Ovary (tissue), 9 donors: ENCODE measurements around the gene COG2. TPM values are rescaled to one million over a fixed set of nuclear protein-coding genes. Genes with fewer than 3 reads are reported as not detected.

ENCODE experiments used
- DNase-seq, 5 donors: peaks; one replicate each; pipeline ENCODE4 v3.0.0-alpha.2; 2019 to 2020
- H3K27ac ChIP-seq, 2 donors: fragments of 200-600 bp; one replicate each; pipeline versions ENCODE4 v1.5.1 to v1.8.0; 2019 to 2022
- H3K27me3 ChIP-seq: fragments of 200-600 bp; one replicate; pipeline ENCODE4 v1.8.0; 2022
- H3K36me3 ChIP-seq: fragments of 200-600 bp; sonication (generic); one replicate; pipeline ENCODE4 v1.5.1; 2019
- H3K4me1 ChIP-seq: one replicate; pipeline ENCODE4 v1.8.1; 2013; ENCODE audit warnings: mild to moderate bottlenecking, moderate library complexity; ENCODE audit not compliant: insufficient read depth
- H3K4me3 ChIP-seq: fragments of 200-600 bp; sonication (generic); one replicate; pipeline ENCODE4 v1.5.1; 2017
- H3K9me3 ChIP-seq, 2 donors: fragments of 200-600 bp in 1 of 2; sonication (generic) in 1 of 2; one replicate each; pipeline versions ENCODE4 v1.5.1 to v1.8.1; 2013 to 2019; ENCODE audit warnings: mild to moderate bottlenecking in 1 of 2, moderate library complexity in 1 of 2
- EP300 ChIP-seq: sonication (generic); formaldehyde crosslinking; IDR thresholded peaks from one replicate; pipeline ENCODE4 v1.6.1; 2017; ENCODE audit warnings: antibody characterized with exemption
- POLR2A ChIP-seq: fragments of 450-650 bp; IDR thresholded peaks from one replicate; pipeline ENCODE4 v1.6.1; 2017; ENCODE audit warnings: antibody characterized with exemption, mild to moderate bottlenecking, moderate library complexity
- WGBS, 3 donors: extraction: QIAGEN DNeasy Blood & Tissue Kit in 1 of 3; methylation state at CpG; one replicate each; pipeline versions ENCODE4 v1.1.5 to v1.1.7; 2013 to 2017; 5-methylcytosine and 5-hydroxymethylcytosine counted together
- intact Hi-C, 4 donors: fragments of 100-400 bp; cut with DNase I; formaldehyde crosslinking; loops; one replicate each; pipeline versions ENCODE4 v1.11.0 to v1.15.1; 2022 to 2023
- polyA plus RNA-seq, 2 donors: library from polyadenylated mRNA; stranded (reverse); fragments of 200-250 nt in 1 of 2; fragments of 350-450 nt in 1 of 2; fragmentation: Illumina TruSeq in 1 of 2; extraction: RNeasy Lipid Tissue Mini Kit (QIAGEN cat#74804) in 1 of 2; gene quantifications; one replicate each; pipeline ENCODE4 v1.2.3, GENCODE V29; 2013 to 2014
- total RNA-seq, 7 donors: library from RNA; depleted of rRNA in 2 of 7; stranded (reverse); fragments of >200 nt in 2 of 7; fragmentation: NEBNext Ultra II Directional in 3 of 7; extraction: Animal tissue kit (Norgen Biotek cat#: 25700) in 3 of 7; gene quantifications; one replicate each; pipeline versions ENCODE4 v1.1.0 to v1.2.4, GENCODE V29; 2016 to 2023
- TF ChIP-seq, protein P1 (sequence below), 3 donors: fragments of 450-650 bp in 2 of 3; fragments of 200-600 bp in 1 of 3; IDR thresholded peaks; one replicate each; pipeline versions ENCODE4 v1.5.1 to v1.8.0; 2016 to 2022; ENCODE audit warnings: antibody characterized with exemption in 3 of 3, mild to moderate bottlenecking in 1 of 3
- donor health status: DM: no; HTN: no; CAD: no; lungs with moderate emphysema.
- donor health status: DM: no; HTN: no; CAD: no.
- donor health status: Bipolar disorder and iron deficiency.
- donor health status: DM: yes; HTN: yes; CAD: no.
- donor health status: DM: no; HTN: no; CAD: no.
- donor health status: DM: yes; HTN: yes; CAD: no.

Gene COG2
- total and polyA plus RNA-seq, 9 donors = 9.1 to 29.5 (median 21.5) TPM

DNA sequence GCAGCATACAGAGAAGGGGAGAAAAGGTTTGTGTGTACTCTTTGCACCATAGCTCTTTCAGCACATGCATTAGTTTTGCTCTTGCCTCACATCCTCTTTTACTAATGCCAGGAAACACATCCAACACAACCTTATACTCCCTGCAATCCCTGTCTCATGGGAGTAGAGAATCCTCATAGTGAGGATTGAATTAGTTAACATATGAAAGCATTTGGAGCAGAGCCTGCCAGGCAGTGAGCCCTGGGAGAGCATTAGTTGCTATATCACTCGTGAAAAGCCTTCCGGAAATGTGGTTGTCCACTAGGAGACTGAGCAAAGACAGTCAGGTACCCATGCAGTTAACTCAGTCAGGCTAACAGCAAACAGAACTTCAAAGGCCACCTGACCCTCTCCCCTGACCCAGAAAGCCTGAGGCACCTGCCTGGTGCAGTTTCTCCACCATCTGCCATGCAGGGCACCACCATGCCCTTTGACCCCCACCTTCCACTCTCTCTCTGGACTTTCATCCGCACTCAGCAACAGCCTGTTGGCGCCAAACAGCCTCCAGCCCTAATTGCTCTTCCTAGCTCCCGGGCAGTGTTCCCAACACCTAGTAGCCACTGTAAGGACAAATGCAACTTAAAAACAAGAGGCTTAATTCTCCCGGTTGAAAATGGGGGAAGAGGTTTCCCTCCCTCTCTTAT is 86.6 kb downstream of the COG2 start:
- Histone ChIP-seq H3K4me3 (no peak overlapping the region), H3K27ac (no peak overlapping the region), H3K27me3 (no peaks in the 10 kb centered on the region), H3K36me3 (no peaks in the 10 kb centered on the region), H3K4me1 (peaks cover 4% of the 10 kb centered on the region), H3K9me3 (no peaks in the 10 kb centered on the region)
- peak in 2 of 5 donors; percentile 43 to 49 for DNase-seq
- intact Hi-C loops = no loop called here
- TF ChIP-seq, protein P1, sequence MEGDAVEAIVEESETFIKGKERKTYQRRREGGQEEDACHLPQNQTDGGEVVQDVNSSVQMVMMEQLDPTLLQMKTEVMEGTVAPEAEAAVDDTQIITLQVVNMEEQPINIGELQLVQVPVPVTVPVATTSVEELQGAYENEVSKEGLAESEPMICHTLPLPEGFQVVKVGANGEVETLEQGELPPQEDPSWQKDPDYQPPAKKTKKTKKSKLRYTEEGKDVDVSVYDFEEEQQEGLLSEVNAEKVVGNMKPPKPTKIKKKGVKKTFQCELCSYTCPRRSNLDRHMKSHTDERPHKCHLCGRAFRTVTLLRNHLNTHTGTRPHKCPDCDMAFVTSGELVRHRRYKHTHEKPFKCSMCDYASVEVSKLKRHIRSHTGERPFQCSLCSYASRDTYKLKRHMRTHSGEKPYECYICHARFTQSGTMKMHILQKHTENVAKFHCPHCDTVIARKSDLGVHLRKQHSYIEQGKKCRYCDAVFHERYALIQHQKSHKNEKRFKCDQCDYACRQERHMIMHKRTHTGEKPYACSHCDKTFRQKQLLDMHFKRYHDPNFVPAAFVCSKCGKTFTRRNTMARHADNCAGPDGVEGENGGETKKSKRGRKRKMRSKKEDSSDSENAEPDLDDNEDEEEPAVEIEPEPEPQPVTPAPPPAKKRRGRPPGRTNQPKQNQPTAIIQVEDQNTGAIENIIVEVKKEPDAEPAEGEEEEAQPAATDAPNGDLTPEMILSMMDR (IDR thresholded peaks at IDR 0.05) = no peak
- no peak for TF ChIP-seq EP300
- no peak for TF ChIP-seq POLR2A
- WGBS, 3 donors = 32 to 43% (median 35%) methylated on average over 6 of the region's 6 CpGs

DNA sequence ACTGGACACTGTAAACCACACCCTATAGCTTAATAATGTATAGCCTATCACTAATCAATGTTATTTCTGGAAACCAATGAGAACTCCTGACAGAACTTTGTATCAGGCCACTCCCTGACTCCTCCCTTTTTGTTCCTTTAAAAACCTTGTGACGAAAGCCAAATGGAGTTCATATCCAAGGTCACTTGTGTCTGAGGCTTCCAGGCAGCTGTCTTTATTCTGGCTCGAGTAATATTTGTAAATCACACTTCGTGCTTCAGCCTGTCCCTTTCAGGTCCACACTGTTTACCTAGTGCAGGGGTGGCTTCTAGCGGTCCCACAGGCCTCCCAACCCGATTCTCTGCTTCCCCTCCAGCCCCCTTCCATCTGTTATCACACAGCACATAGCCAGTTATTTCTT is 88.7 kb downstream of the COG2 start:
- WGBS, 3 donors = 5 to 10% (median 8%) methylated on average over 5 of the region's 5 CpGs
- no peaks in the 10 kb centered on the region for H3K27me3 ChIP-seq
- no peak overlapping the region for H3K4me3 ChIP-seq
- H3K36me3 ChIP-seq = no peaks in the 10 kb centered on the region
- no peaks in the 10 kb centered on the region for H3K9me3 ChIP-seq
- peak overlapping the region in 1 of 2 donors; percentile 30 for H3K27ac ChIP-seq
- H3K4me1 ChIP-seq = peaks cover 4% of the 10 kb centered on the region
- no peak for TF ChIP-seq POLR2A
- TF ChIP-seq, protein P1 (IDR thresholded peaks at IDR 0.05) = no peak
- DNase-seq = peak in 1 of 5 donors; percentile 33
- intact Hi-C loops = no loop called here

DNA sequence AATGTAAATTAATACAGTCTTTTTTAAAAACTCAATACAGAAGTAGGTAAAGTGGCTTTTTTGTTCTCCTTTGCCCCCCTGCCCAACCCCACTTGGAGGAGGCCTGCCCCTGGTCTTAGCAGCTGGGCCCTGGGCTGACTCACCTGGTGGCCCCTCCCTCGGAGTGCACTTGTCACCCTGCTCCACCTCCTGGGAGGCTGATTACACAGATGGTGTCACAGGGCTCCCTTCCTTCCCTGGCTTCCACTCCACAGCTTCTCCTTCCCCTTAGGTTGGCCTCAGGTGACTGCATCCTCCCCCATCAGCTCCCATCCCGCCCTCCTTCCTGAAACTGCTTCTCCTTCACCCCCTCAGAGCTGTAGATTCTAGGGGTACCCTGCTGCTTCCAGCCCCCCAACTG is 93.2 kb downstream of the COG2 start:
- H3K4me1 ChIP-seq = peaks cover 4% of the 10 kb centered on the region
- no peaks in the 10 kb centered on the region for H3K9me3 ChIP-seq
- no peak overlapping the region for H3K4me3 ChIP-seq
- no peaks in the 10 kb centered on the region for H3K36me3 ChIP-seq
- intact Hi-C loops = no loop called here
- 54 to 77% (median 68%) methylated on average over 2 of the region's 2 CpGs for WGBS, 3 donors
- DNase-seq = no peak
- no peaks in the 10 kb centered on the region for H3K27me3 ChIP-seq
- TF ChIP-seq, protein P1 (IDR thresholded peaks at IDR 0.05) = no peak
- no peak for TF ChIP-seq EP300
- no peak for TF ChIP-seq POLR2A
- H3K27ac ChIP-seq = no peak overlapping the region

DNA sequence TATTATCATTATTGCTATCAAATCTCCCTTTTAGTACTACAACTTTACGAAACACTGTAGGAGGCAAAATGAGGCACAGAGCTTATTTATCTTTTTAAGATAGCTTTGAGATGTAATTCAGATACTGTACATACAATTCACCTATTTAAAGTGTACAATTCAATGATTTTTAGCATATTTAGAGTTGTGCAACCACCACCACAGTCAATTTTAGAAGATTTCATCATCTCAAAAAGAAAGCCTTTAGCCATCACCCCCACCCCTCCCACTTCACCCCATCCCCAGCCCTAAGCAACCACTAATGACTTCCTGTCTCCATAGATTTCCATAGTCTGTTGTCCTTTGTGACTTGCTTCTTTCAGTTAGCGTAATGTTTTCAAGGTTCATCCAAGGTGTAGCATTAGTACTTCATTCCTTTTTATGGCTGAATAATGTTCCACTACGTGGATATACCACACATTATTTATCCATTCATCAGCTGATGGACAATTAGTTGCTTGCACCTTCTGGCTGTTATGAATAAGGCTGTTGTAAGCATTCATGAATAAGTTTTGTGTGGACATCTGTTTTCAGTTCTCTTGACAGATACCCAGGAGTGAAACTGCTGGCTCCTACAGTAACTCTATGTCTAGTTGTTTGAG is 95.5 kb downstream of the COG2 start:
- H3K9me3 ChIP-seq = no peaks in the 10 kb centered on the region
- intact Hi-C loops = no loop called here
- no peak for DNase-seq
- no peaks in the 10 kb centered on the region for H3K36me3 ChIP-seq
- H3K4me1 ChIP-seq = no peaks in the 10 kb centered on the region
- TF ChIP-seq, protein P1 (IDR thresholded peaks at IDR 0.05) = no peak
- TF ChIP-seq POLR2A (no peak), EP300 (no peak)
- H3K4me3 ChIP-seq = no peak overlapping the region
- H3K27ac ChIP-seq = no peak overlapping the region
- no peaks in the 10 kb centered on the region for H3K27me3 ChIP-seq
- 89 to 96% (median 91%) methylated on average over 3 of the region's 3 CpGs for WGBS, 3 donors
